Measurements from ENCODE around the gene TPP2.

- TF ChIP-seq ATF3 (IDR thresholded peaks at IDR 0.05) (no peak), CTCF (IDR thresholded peaks at IDR 0.05; ENCODE audit: low read depth, low read length, missing input control) (no peak), RAD21 (IDR thresholded peaks at IDR 0.05) (no peak), REST (IDR thresholded peaks at IDR 0.05) (no peak), JUND (IDR thresholded peaks at IDR 0.05) (no peak)
These were observed 62.5 kb downstream of the TPP2 start for GRCh38 chr13:102659168-102659713.

Measured in liver (tissue), 3 donors.